ENCODE results near the gene PIP5K1B.

Gene PIP5K1B

GRCh38 chr9:68923480-68923879 lies 218.4 kb downstream of the PIP5K1B start:
- no peak for ATAC-seq
- TF ChIP-seq OSR1 (CRISPR knock-in tag; IDR thresholded peaks at IDR 0.05) (no peak), ZFP3 (CRISPR knock-in tag; IDR thresholded peaks at IDR 0.05) (no peak), PPARA (CRISPR knock-in tag; IDR thresholded peaks at IDR 0.05; ENCODE audit: borderline replicate concordance) (no peak), ISL1 (CRISPR knock-in tag; IDR thresholded peaks at IDR 0.05) (no peak), ZNF70 (CRISPR knock-in tag; IDR thresholded peaks at IDR 0.05) (no peak), POU6F1 (CRISPR knock-in tag; IDR thresholded peaks at IDR 0.05; ENCODE audit: borderline replicate concordance, low read depth) (no peak), ZNF565 (CRISPR knock-in tag; conservative IDR thresholded peaks at IDR 0.05; ENCODE audit: low read depth) (no peak), CSRNP3 (CRISPR knock-in tag; IDR thresholded peaks at IDR 0.05) (no peak), BACH2 (CRISPR knock-in tag; IDR thresholded peaks at IDR 0.05; ENCODE audit: borderline replicate concordance) (no peak), ZC3H10 (CRISPR knock-in tag; IDR thresholded peaks at IDR 0.05) (no peak), GLIS3 (CRISPR knock-in tag; IDR thresholded peaks at IDR 0.05) (no peak), ARNTL (CRISPR knock-in tag; IDR thresholded peaks at IDR 0.05; ENCODE audit: borderline replicate concordance, low read depth) (no peak), SNAI2 (CRISPR knock-in tag; IDR thresholded peaks at IDR 0.05) (no peak), ZNF8 (CRISPR knock-in tag; IDR thresholded peaks at IDR 0.05) (no peak), ESRRG (CRISPR knock-in tag; IDR thresholded peaks at IDR 0.05) (no peak), CSDC2 (CRISPR knock-in tag; IDR thresholded peaks at IDR 0.05) (no peak)

GRCh38 chr9:68925175-68925574 lies 220.1 kb downstream of the PIP5K1B start:
- ATAC-seq, result no peak
- no peak for TF ChIP-seq BACH2 (CRISPR knock-in tag; IDR thresholded peaks at IDR 0.05; ENCODE audit: borderline replicate concordance)
- no peak for TF ChIP-seq PATZ1 (CRISPR knock-in tag; IDR thresholded peaks at IDR 0.05; ENCODE audit: borderline replicate concordance)
- TF ChIP-seq GLIS3 (CRISPR knock-in tag; IDR thresholded peaks at IDR 0.05), result no peak
- TF ChIP-seq ISL1 (CRISPR knock-in tag; IDR thresholded peaks at IDR 0.05), result no peak
- TF ChIP-seq ZNF70 (CRISPR knock-in tag; IDR thresholded peaks at IDR 0.05), result no peak
- no peak for TF ChIP-seq ZNF565 (CRISPR knock-in tag; conservative IDR thresholded peaks at IDR 0.05; ENCODE audit: low read depth)
- no peak for TF ChIP-seq RARB (CRISPR knock-in tag; IDR thresholded peaks at IDR 0.05)
- no peak for TF ChIP-seq OSR1 (CRISPR knock-in tag; IDR thresholded peaks at IDR 0.05)

GRCh38 chr9:68927165-68927564 lies 222.1 kb downstream of the PIP5K1B start:
- TF ChIP-seq POU6F1 (CRISPR knock-in tag; IDR thresholded peaks at IDR 0.05; ENCODE audit: borderline replicate concordance, low read depth), result no peak
- TF ChIP-seq ZNF8 (CRISPR knock-in tag; IDR thresholded peaks at IDR 0.05), result no peak
- no peak for TF ChIP-seq GLIS3 (CRISPR knock-in tag; IDR thresholded peaks at IDR 0.05)
- no peak for TF ChIP-seq TCF4 (CRISPR knock-in tag; IDR thresholded peaks at IDR 0.05; ENCODE audit: borderline replicate concordance)
- no peak for TF ChIP-seq BACH2 (CRISPR knock-in tag; IDR thresholded peaks at IDR 0.05; ENCODE audit: borderline replicate concordance)
- TF ChIP-seq ZNF565 (CRISPR knock-in tag; conservative IDR thresholded peaks at IDR 0.05; ENCODE audit: low read depth), result no peak
- TF ChIP-seq ISL1 (CRISPR knock-in tag; IDR thresholded peaks at IDR 0.05), result no peak
- TF ChIP-seq CSRNP3 (CRISPR knock-in tag; IDR thresholded peaks at IDR 0.05), result no peak
- no peak for TF ChIP-seq ZFP30 (CRISPR knock-in tag; IDR thresholded peaks at IDR 0.05)
- no peak for TF ChIP-seq PATZ1 (CRISPR knock-in tag; IDR thresholded peaks at IDR 0.05; ENCODE audit: borderline replicate concordance)
- no peak for TF ChIP-seq ZC3H10 (CRISPR knock-in tag; IDR thresholded peaks at IDR 0.05)
- TF ChIP-seq OSR1 (CRISPR knock-in tag; IDR thresholded peaks at IDR 0.05), result no peak
- no peak for TF ChIP-seq SNAI2 (CRISPR knock-in tag; IDR thresholded peaks at IDR 0.05)
- no peak for TF ChIP-seq ESRRG (CRISPR knock-in tag; IDR thresholded peaks at IDR 0.05)
- no peak for TF ChIP-seq ZFP3 (CRISPR knock-in tag; IDR thresholded peaks at IDR 0.05)
- no peak for TF ChIP-seq TSHZ2 (CRISPR knock-in tag; IDR thresholded peaks at IDR 0.05)
- TF ChIP-seq PPARA (CRISPR knock-in tag; IDR thresholded peaks at IDR 0.05; ENCODE audit: borderline replicate concordance), result no peak
- ATAC-seq, result no peak

Data from SK-N-SH treated with all-trans-retinoic acid at 6 μM for 48 hours (cell line).